RWPE2 (cell line): Measurements from ENCODE around the gene PDLIM3.
"Not testable (repeated sequence)": the region's sequence is repeated elsewhere in the genome, so short reads cannot be mapped to it uniquely, and the experiment has no call there.

ENCODE experiments used
- ATAC-seq: fragments of 200-7000 bp; cut with Tn5 transposase; 3 replicates; pipeline ENCODE4 v1.9.1; 2021; ENCODE audit warnings: low read depth
- DNase-seq: peaks from one replicate; pipeline ENCODE4 v3.0.0-alpha.2; 2020; ENCODE audit warnings: low spot score
- H3K27ac ChIP-seq: fragments of 450-650 bp; 2 replicates; pipeline ENCODE4 v1.5.1; 2017; ENCODE audit warnings: mild to moderate bottlenecking; ENCODE audit not compliant: poor library complexity, severe bottlenecking
- H3K27me3 ChIP-seq: fragments of 250-450 bp; sonication (Bioruptor Pico); 2 replicates; pipeline ENCODE4 v1.5.1; 2021; ENCODE audit warnings: mild to moderate bottlenecking, moderate library complexity; ENCODE audit not compliant: insufficient read depth, poor library complexity, severe bottlenecking
- H3K36me3 ChIP-seq: fragments of 250-450 bp; sonication (Bioruptor Pico); 2 replicates; pipeline ENCODE4 v1.5.1; 2020; ENCODE audit warnings: low read depth, mild to moderate bottlenecking, moderate library complexity
- H3K4me1 ChIP-seq: fragments of 250-450 bp; sonication (Bioruptor Pico); 2 replicates; pipeline ENCODE4 v1.5.1; 2021; ENCODE audit warnings: mild to moderate bottlenecking, moderate library complexity; ENCODE audit not compliant: insufficient read depth, poor library complexity, severe bottlenecking
- H3K4me3 ChIP-seq: fragments of 250-450 bp; sonication (Bioruptor Pico); 2 replicates; pipeline ENCODE4 v1.5.1; 2021; ENCODE audit warnings: mild to moderate bottlenecking, moderate library complexity; ENCODE audit not compliant: severe bottlenecking
- H3K9me3 ChIP-seq: fragments of 250-450 bp; sonication (Bioruptor Pico); 2 replicates; pipeline ENCODE4 v1.5.1; 2021; ENCODE audit warnings: mild to moderate bottlenecking, moderate library complexity; ENCODE audit not compliant: severe bottlenecking
- TF ChIP-seq, protein P1 (sequence below): fragments of 450-650 bp; IDR thresholded peaks from one replicate; pipeline ENCODE4 v1.5.1; 2017; ENCODE audit warnings: mild to moderate bottlenecking, moderate library complexity; ENCODE audit not compliant: poor library complexity, severe bottlenecking

PDLIM3 gene

DNA sequence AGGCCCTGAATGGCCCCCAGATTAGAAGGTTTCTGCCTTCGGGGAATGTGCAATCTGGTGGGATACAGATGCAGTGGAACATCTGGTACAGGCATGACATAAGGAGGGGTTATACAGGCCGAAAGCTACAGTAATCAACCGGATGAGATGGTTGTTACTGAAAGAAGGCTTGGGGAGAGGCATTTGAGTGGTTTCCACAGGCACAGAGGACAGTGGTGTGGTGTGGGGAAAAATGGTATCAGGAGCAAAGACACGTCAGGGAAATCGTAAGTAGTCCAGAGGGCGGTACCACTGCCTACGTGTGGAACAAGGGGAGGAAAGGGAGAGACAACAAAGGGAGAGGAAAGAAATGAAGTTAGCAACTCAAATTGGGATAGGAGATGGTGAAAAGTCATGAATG lies 3.0 kb downstream of the PDLIM3 start:
- peaks cover 4% of the 10 kb centered on the region for H3K4me1 ChIP-seq
- no peak overlapping the region for H3K4me3 ChIP-seq
- DNase-seq (no peak), ATAC-seq (no peak)
- TF ChIP-seq, protein P1, sequence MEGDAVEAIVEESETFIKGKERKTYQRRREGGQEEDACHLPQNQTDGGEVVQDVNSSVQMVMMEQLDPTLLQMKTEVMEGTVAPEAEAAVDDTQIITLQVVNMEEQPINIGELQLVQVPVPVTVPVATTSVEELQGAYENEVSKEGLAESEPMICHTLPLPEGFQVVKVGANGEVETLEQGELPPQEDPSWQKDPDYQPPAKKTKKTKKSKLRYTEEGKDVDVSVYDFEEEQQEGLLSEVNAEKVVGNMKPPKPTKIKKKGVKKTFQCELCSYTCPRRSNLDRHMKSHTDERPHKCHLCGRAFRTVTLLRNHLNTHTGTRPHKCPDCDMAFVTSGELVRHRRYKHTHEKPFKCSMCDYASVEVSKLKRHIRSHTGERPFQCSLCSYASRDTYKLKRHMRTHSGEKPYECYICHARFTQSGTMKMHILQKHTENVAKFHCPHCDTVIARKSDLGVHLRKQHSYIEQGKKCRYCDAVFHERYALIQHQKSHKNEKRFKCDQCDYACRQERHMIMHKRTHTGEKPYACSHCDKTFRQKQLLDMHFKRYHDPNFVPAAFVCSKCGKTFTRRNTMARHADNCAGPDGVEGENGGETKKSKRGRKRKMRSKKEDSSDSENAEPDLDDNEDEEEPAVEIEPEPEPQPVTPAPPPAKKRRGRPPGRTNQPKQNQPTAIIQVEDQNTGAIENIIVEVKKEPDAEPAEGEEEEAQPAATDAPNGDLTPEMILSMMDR, result no peak
- H3K36me3 ChIP-seq, result no peaks in the 10 kb centered on the region
- H3K27me3 ChIP-seq, result peaks cover 42% of the 10 kb centered on the region
- no peaks in the 10 kb centered on the region for H3K9me3 ChIP-seq
- H3K27ac ChIP-seq, result no peak overlapping the region

DNA sequence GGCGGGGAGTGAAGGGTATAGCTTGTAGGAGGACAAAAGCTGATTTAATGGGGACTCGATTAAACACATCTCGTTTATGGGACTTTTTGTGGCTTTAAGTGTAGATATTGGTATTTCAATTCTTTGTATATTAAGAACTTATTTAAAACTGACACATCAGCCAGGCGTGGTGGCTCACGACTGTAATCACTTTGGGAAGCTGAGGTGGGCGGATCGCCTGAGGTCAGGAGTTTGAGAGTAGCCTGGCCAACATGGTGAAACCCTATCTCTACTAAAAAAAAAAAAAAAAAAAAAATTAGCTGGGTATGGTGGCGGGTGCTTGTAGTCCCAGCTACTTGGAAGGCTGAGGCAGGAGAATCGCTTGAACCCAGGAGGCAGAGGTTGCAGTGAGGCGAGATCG lies 3.7 kb downstream of the PDLIM3 start:
- H3K4me1 ChIP-seq, H3K27ac ChIP-seq, DNase-seq, H3K36me3 ChIP-seq, H3K9me3 ChIP-seq, ATAC-seq, H3K4me3 ChIP-seq: not testable (repeated sequence)
- peaks cover 42% of the 10 kb centered on the region for H3K27me3 ChIP-seq

DNA sequence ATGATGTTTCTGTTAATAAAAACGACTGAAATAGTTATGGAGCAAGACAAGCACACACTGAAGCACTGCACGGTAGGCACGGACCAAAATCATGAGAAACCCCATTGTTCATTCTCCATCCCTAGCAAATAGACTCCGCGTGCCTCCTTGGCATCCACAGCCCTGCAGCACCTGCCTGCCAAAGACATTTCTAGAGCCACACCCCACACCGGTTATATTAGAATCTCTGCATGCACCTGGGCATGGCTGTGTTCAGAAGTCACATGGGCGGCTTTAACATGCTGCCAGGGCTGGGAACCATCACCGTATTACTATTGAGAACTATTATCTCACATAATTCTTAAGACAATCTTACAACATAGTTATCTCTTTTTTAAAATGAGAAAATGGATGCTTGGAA lies 5.9 kb downstream of the PDLIM3 start:
- H3K27ac ChIP-seq, result no peak overlapping the region
- ATAC-seq (no peak), DNase-seq (no peak)
- H3K9me3 ChIP-seq, result peaks cover 6% of the 10 kb centered on the region
- H3K4me1 ChIP-seq, result no peaks in the 10 kb centered on the region
- TF ChIP-seq, protein P1, result no peak
- H3K36me3 ChIP-seq, result no peaks in the 10 kb centered on the region
- no peak overlapping the region for H3K4me3 ChIP-seq
- H3K27me3 ChIP-seq, result peaks cover 28% of the 10 kb centered on the region

DNA sequence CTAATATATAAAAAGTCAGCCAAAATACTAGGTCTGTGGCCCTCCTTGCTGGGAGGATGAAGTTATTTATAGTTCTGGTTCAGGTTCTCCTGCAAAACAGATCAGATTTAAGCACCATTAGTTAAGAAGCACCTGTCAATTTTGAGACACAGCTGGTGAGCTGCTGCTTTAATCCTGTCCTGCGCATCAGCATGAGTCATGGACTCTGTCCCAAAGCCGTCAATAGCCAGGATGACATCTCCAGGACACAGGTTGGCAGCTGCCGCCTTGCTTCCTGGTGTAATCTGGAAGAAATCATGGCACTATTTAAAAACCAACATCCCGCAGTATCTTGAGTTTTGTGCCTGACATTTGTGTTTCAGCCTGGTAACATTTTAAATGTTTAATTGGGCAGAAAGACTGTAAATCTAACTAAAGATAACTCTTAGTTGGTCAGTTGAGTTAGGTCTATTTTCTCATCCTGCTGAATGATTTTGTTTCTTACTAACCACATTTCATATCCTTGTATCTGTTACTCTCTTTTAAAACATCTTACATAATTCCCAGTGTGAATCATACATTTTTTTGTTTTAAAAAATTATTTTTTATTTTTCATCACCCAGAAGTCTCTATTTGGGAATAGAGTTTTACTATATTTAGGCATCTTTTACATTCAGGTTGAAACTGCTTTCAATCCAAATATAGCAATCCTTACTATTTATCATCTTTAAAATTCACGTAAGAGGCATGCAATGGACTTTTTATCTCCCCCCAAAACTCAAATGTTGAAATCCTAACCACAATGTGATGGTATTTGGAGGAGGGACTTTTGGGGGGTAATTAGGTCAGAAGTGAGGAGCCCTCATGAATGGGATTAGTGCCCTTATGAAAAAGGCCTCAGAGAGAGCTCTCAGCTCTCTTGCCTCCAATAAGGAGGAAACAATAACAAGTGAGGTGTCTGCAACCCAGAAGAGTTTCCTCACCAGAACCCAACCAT lies 10.1 kb downstream of the PDLIM3 start:
- no peak overlapping the region for H3K4me3 ChIP-seq
- DNase-seq (no peak), ATAC-seq (no peak)
- no peaks in the 10 kb centered on the region for H3K4me1 ChIP-seq
- H3K27me3 ChIP-seq, result peaks cover 13% of the 10 kb centered on the region
- no peak overlapping the region for H3K27ac ChIP-seq
- H3K36me3 ChIP-seq, result no peaks in the 10 kb centered on the region
- H3K9me3 ChIP-seq, result peaks cover 6% of the 10 kb centered on the region
- TF ChIP-seq, protein P1, result no peak

DNA sequence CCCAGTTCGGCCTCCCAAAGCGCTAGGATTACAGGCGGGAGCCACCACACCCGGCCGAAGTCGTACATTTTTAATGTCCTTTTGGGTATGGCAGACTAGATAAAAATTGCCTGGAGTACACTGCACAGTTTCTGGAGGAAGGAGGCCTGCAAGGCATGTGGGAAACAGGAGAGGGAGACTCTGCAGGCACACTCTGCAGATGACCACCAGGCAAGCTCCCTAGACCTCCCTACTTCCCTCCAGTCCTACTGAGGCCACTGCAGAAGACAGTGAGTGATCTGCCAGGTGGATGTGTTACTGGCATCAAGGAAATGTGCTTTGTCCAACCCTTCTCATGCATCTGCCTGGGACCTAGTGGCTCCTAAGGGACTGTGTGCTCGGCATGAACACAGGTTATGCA lies 11.4 kb downstream of the PDLIM3 start:
- peaks cover 6% of the 10 kb centered on the region for H3K9me3 ChIP-seq
- no peaks in the 10 kb centered on the region for H3K36me3 ChIP-seq
- no peak for DNase-seq
- H3K4me1 ChIP-seq, result no peaks in the 10 kb centered on the region
- peaks cover 5% of the 10 kb centered on the region for H3K27me3 ChIP-seq
- no peak for ATAC-seq
- H3K4me3 ChIP-seq, result no peak overlapping the region
- H3K27ac ChIP-seq, result no peak overlapping the region
- TF ChIP-seq, protein P1, result no peak
